GM12874 (cell line): ENCODE results near the gene DBF4.

Experiments
- CTCF ChIP-seq: IDR thresholded peaks from 2 replicates; pipeline ENCODE4 v1.5.1; 2011; ENCODE audit warnings: low read depth, mild to moderate bottlenecking, control low read depth, low read length, moderate library complexity; ENCODE audit not compliant: insufficient read depth

Gene DBF4

GRCh38 chr7:87934699-87935383, 58.5 kb downstream of the DBF4 start:
- no peak for TF ChIP-seq CTCF

GRCh38 chr7:87935384-87935706, 59.1 kb downstream of the DBF4 start:
- TF ChIP-seq CTCF: no peak

GRCh38 chr7:87941138-87941537, 64.8 kb downstream of the DBF4 start:
- no peak for TF ChIP-seq CTCF

- no peak for TF ChIP-seq CTCF
Measured at GRCh38 chr7:87944547-87944946, 68.3 kb downstream of the DBF4 start.

GRCh38 chr7:87948371-87948770, 72.1 kb downstream of the DBF4 start:
- TF ChIP-seq CTCF: no peak
